HL-60/S4 treated with phorbol 12-myristate 13-acetate at 8.2 ng/mL for 4 days and 3 days (cell line): ENCODE data around the gene CADPS2.

Experiments
- in situ Hi-C: fragments of 300-500 bp; cut with MboI; formaldehyde crosslinking; loops from 2 replicates; pipeline ENCODE4 v1.15.0; 2022; ENCODE audit warnings: low sequenced_read_pairs

Gene CADPS2

DNA sequence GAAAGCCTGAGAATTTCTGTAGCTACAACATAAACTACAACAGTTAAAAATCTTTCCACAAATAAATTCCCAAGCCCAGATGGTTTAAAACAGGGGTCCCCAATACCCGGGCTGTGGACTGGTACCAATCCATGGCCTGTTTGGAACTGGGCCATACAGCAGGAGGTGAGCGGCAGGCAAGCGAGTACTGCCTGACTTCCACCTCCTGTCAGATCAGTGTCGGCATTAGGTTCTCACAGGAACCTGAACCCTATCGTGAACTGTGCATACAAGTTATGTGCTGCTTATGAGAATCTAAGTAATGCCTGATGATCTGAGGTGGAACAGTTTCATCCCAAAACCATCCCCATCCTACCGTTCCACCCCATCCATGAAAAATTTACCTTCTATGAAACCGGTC lies 421.0 kb downstream of the CADPS2 start:
- in situ Hi-C loops, result no loop called here

DNA sequence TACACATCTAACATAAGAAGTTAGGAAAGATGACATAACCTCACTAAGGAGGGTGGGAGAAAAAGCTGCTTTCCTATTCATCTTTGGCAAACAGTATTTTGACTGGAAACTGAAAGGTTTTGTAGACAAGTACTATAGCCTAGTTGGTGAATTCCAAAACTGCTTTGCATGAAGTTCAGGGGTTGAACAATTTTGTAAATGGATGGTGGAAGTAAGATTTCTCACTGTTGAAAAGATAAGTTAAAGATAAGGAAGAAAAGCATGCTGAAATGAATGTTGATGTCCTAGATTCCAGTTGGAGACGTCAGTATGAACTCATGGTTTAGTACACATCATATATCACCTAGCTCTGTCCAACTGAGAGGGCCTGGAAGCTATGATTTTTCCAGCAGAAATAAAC lies 422.6 kb downstream of the CADPS2 start:
- in situ Hi-C loops, result no loop called here

DNA sequence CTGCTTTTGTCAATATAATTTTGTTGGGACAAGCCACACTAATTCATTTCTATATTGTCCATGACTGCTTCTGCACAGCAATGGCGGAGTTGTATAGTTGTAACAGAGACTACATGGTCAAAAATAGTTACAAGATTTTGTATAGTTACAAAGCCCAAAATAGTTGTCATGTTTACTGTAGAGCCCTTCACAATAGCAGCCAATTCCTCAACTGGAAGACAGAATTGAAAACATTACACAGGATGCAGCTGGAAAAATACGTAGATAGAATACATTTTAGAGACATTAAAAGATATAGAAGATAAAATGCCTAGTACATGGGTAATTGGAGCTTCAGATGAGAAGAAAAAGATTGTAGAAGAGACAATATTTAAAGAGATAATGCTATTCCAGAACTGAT lies 425.3 kb downstream of the CADPS2 start:
- in situ Hi-C loops, result no loop called here

DNA sequence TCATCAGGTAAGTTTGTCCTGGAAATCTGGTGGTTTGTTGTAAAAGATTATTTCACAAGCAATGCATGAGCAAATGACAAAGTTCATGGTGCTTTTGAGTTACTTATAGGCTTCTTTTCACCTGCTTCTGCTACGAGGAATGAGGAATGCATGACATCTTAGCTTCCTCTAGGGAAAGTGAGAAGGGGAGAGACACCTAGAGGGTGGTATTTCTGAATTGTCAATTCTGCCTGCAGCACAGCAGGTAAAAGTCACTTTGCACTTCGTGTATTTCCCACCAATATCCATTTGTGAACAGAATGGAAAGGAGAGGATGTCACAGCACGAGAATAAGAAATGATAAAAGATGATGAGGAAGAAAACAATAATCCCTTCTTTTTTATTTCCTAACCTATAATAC lies 428.3 kb downstream of the CADPS2 start:
- in situ Hi-C loops, result no loop called here

DNA sequence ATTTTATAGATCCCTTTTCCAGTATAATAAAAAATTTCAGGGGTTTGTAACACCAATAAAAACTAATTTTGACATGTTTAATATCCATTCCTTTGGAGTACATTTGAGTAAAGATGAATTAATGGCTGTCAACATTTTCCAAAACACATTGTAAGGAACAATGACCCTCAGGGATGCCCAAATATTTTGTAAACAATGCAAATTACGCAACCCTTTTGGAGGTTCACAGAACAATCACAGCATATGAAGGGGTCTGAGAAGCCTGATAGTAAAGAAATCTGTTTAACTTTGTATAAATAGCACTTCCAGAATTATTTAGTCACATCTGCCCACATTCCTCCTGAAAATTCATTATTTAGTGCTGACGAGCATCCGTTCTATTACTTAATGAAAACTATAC lies 428.9 kb downstream of the CADPS2 start:
- in situ Hi-C loops, result no loop called here

DNA sequence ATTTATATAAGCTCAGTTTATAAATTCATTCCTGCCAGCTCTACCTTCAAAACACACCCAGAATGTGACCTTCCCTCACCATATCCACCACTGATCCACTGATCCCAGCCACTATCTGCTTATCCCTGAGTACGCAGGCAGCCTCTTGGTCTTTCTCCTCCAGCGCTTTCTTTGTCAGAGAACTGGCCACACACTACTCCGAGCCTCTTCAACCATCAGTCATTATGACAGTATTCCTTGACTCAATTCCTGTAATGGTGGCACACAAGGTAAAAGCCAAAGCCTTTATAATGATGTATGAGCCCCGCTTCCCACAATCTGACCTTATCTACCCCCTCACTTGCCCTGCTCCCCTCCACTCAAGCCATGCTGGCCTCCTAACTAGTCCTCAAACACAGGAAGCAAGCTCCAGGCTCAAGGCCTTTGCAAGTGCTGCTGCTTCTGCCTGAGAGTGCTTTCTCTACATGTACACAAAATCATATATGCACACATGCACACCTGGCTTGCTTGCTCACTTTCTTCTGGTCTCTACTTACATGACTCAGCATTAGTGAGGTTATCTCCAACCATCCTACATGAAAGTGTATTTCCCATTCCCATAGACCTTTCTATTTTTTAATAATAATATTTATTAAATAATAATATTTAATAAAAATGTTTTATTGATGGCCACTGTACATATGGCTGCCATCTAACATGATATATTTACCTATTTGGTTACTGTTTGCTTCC lies 431.3 kb downstream of the CADPS2 start:
- in situ Hi-C loops, result no loop called here

DNA sequence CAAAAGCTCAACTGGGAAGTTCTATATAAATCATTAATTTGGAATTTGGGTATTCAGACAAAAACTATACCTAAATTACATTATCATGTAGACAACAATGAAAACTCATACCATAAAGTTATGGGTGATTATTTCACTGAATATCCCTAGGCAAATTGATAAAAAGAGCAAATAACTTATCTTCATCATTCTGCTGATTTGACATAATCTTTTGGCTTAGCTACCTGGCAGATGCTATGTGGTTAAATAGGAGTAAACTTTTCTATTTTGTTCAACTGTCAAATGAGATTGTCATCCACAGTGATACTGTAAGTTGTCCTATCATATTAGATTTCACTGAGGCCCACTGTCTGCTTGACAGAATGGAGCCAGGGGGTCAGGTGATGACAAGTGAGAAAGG lies 432.8 kb downstream of the CADPS2 start:
- in situ Hi-C loops, result no loop called here

DNA sequence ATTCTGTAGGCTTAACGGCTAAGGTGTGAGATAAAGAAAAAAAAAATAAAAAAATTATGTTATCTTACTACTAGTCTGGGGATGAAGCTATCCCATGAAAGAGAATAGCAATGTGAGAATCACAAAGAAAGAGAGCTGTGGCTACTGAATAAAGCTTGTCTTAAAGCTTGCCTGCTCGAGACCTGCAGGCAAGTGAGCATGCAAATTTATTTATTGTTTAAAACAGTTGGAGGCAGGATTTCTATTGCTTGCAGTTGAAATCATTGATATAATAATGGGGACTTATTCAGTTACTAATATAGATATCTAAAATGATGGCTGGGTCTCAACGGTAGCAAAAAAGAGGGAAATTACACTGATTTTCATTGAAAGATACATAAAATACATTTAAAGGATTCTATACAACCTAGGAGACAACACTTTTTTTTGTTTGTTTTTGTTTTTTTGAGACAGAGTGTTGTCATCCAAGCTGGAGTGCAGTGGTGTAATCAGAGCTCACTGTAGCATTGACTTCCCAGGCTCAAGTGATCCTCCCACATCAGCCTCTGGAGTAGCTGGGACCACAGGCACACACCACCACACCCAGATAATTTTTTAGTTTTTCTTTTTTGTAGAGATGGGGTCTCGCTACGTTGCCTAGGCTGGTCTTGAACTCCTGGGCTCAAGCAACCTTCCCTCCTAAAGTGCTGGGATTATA lies 437.2 kb downstream of the CADPS2 start:
- in situ Hi-C loops, result no loop called here

DNA sequence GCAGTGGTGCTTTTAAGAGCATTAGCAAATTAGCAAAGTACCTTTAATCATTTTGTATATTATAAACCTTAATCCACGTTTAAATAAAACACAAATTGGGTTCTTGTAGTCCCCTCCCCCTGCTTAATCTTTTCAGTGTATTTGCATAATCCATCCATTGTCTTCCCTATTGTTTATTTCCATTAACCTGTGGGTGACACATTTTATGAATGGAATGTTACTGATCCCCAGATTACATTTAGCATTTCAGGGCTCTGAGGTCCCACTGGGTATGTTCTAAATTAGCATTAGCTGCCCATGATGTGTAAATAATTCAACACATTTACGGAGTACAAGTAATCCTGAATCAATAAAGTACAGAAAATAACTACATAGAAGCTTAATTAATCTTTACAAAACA lies 443.3 kb downstream of the CADPS2 start:
- in situ Hi-C loops, result no loop called here

DNA sequence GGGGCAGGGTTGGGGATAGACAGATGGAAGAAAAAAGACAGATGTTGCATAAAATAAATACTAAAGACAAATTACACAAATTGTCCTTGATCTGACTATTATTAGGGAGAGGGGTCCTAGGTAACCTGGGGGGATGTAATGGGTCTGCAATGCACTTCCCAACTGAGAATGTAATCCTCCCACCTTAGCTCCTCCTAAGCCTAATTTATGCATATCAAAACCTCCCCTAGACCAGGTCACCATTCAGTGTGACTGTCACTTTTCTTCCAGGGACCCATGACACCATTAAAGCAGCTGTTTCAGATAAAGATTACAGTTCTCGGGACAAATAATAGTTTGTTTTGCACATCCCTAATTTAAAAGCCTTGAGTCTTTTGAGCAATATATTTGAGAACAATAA lies 447.8 kb downstream of the CADPS2 start:
- in situ Hi-C loops, result no loop called here

DNA sequence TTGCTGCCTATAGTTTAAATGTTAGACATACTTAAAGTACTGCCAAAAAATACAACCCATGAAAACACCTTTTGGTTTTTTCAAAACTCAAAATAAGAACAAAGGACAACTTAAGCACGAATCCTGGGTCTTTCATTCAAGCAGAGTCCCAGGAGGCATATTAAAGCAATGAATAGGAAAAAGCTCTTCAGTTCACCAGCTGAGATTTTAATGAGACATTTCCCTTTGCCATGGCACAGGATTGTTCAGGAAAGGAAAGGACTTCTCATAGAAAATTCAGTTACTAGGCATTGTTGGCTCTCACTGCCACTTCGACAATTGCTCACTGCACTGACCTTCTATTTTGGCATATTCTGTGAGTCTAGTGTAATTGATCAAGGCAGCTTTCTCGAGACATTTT lies 448.3 kb downstream of the CADPS2 start:
- in situ Hi-C loops, result no loop called here

DNA sequence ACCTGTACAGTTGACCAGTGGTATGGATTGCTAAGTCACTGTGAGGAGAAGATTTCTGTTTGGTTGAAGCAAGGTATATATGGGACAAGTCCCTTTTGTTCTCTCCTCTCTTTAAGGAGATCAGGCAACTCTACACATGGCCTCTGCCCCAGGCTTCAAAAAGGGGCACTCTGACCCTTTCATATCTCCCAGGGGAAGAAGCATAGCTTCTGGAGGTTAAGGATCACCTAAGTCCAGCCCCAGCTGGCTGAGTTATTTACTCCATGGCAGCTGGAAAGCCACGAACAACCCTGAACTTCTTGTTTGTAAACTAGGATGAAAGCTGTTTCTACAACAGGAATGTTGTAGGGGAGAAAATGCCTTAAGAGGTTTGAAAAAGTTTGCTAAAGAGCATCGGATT lies 452.5 kb downstream of the CADPS2 start:
- in situ Hi-C loops, result no loop called here

DNA sequence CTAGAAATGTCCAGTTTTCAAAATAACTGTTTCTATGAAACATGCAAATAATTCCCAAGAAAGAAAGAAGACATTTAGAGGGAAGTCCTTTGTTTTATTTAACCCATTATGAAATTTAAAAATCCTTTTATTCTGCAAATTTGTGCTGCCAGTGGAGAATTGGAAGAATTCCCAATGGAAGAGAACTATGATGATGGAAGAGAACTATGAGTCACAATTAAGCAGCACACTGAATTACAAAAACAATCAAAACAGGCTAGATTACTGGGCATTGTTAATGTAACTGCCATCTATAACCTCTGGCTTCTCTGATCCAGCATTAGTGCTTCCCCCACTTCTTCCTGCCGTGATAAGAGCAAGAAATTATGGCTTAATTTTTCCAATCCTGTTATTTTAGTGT lies 455.6 kb downstream of the CADPS2 start:
- in situ Hi-C loops, result no loop called here

DNA sequence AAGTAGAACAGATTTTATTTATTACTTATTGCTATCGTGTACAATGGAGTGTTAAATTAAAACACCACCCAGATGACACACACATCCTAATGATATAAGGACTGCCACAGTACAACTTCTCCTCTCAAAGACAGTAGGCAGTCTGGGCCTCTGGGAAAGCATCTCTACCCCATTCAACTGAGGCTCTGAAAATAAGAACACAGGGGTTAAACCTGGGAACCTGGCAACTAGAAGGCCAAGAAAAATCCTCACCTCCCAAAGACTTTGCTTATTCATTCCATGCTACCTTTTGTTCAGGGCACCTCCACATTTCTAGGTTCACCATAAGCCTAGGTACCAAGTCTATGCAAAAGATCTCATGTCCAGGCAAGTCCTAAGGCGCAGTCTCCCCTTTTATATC lies 456.3 kb downstream of the CADPS2 start:
- in situ Hi-C loops, result no loop called here

DNA sequence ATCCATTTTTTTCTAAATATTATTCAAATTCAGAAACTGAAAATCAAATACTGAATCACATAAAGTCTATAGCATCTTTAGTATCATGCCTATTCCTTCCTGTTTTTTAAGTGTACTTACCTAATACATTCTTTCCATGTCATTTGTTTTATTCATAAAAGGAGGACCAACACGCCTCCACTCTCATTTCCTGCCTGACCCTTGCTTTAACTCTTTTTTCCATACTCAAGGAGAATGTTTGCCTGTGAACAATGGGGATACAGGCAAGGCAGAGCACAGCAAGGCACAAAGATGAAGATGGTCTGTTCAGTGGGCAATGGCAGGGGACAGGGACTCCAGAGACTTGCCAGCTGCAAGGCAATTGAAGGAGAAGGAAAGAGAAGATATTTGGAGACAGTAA lies 460.5 kb downstream of the CADPS2 start:
- in situ Hi-C loops, result no loop called here

DNA sequence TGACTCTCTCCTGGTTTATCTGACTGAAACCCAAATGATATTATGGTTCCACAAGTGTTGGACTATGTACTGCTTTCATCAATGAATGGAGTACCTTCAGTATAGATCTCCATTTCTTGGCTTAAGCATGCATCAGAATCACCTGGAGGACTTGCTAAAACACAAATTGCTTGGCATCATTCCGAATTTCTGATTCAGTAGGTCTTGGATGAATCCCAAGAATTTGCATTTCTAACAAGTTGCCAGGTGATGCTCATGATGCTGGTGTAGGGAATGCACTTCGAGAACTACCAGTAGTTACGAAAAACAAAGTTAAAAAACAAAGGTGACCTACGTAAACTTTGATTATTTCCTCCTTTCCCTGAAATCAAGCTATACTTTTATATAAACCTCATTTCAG lies 462.7 kb downstream of the CADPS2 start:
- in situ Hi-C loops, result no loop called here

DNA sequence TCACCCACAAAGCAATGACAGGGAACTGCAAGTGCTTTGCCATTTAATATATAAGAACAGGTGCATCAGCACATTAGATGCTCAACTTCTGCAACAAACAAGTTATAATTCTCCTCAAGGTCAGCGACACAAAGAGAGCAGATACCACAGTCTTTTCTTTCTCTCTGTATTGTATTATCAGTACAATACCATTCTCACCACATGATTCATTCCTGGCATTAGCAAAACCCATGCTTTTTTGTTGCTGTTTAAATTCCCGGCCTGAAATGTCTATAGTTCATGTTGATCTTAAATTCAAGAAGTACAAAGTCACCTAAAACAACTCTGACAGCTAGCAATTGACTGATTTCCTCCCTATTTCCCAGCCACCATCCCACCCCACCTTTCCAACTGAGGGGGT lies 469.9 kb downstream of the CADPS2 start:
- in situ Hi-C loops, result no loop called here

DNA sequence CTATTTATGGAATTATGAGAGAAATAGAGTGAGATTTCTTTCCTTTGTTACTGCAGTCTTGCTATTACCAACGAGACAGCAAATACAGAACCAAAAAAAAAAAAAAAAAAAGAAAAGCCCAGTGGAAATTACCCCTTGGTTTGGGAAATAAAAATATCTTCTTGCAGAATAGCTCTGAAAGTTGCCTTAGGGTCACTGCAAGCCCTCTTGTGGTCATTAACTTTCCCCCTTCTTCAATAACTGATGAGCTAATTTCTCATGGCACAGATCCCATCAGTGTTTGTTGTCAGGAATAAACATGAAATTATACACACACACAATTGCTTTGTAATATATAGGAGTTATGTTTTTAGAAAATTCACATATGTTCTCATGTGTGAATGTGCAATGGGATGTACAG lies 470.8 kb downstream of the CADPS2 start:
- in situ Hi-C loops, result no loop called here

DNA sequence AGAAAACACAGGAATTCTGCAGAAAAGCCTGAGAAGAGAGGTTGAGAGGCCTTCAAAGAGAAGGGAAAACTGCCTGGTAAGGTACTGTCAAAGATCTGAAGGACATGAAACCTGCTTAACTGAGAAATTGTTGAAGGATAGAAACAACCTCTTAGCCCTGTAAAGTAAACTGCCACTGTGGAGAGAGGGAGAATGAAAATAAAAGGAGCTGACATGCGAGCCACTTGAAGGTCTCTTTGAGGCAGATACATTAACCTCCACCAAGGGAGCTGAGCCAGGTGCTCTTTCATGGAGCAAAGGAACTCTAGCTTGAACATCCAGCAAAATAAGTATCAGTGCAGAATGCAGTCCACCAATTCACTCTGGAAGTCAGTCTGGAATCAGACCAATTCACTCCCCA lies 472.9 kb downstream of the CADPS2 start:
- in situ Hi-C loops, result no loop called here

DNA sequence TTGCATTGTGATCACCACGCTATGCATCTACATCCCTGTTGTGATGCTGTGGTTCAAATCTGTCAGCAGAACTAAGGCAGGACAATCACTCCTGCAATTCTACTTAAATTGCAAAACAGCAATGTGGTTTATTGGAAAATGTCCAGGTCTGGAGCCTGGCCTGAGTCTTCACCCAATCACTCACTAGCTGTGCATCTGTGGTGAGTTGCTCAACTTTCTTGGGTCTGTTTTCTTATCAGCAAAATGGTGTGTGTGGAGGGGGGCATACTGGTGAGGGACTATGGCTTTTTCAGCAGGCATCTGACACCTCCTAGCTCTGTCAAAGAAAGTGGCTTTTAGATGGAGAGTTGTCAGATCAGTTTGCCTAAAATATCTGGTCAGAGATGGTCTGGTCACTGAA lies 473.4 kb downstream of the CADPS2 start:
- in situ Hi-C loops, result no loop called here

DNA sequence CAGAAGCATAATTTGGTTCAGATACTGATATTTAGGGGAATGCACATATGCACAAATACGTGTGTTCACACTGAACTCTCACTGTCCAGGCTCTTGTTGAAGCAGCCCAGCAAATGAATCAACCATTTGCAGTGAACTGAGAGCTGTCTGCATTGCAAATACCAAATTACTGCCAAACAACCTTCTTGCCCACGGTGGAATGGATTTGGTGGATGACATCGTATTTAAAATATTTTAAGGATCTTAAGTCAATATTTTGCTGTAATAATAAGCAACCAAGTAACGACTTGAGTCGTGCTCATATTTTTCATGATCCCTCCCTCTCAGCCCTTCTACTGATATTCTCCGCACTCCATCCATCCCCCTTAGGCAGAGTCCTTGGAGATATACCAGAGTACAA lies 473.8 kb downstream of the CADPS2 start:
- in situ Hi-C loops, result no loop called here

DNA sequence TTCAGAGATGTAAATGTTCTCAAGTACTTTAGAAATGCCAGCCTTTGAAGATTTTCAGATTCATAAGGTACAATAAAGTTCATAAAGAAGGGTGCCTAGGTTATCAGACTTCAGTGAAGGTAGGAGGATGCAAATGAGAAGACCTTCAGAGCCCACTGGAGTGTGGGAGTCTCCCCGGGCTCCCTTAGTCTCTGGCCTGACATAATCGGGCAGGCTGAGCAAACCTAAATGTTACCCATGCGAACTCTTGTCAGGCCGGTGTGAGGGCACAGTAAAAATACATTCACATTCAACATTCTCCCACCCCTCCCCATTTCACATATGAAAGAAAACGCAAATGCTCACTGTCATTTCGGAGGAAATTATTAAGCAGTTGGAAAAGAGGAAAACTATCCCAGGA lies 479.1 kb downstream of the CADPS2 start:
- in situ Hi-C loops, result no loop called here

DNA sequence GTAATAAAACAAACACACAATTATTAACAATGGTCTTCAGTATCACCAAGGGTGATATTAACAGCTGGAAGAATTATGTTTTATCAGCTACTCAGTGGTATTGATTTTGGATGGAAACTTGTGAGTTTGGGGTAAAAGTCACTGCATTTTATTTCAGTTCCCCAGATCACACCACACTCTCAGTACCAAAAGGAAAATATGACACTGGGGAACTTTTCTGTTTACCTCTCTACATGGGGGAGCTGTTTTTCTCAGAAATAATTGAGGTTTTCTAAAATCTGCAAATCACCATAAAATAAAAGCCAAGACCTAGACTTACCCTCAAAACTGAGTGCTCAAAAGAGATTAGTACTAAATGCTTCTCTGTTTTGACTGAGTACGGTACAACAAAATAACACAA lies 483.1 kb downstream of the CADPS2 start:
- in situ Hi-C loops, result no loop called here
